HFF-Myc (cell line): Measurements from ENCODE around the gene TAS2R10.

ENCODE experiments used
- DNase-seq: peaks from one replicate; pipeline ENCODE4 v3.0.0-alpha.2; 2011; ENCODE audit warnings: low read depth; ENCODE audit errors: extremely low read depth
- H3K4me3 ChIP-seq: replicated peaks from 2 replicates; pipeline ENCODE4 v1.5.1; 2011; ENCODE audit warnings: low read depth, mild to moderate bottlenecking, control low read depth, low read length
- TF ChIP-seq, protein P1 (sequence below): IDR thresholded peaks from 2 replicates; pipeline ENCODE4 v1.5.1; 2012; ENCODE audit warnings: mild to moderate bottlenecking, low read depth, low read length, control low read depth; ENCODE audit errors: missing control alignments

TAS2R10 gene

DNA sequence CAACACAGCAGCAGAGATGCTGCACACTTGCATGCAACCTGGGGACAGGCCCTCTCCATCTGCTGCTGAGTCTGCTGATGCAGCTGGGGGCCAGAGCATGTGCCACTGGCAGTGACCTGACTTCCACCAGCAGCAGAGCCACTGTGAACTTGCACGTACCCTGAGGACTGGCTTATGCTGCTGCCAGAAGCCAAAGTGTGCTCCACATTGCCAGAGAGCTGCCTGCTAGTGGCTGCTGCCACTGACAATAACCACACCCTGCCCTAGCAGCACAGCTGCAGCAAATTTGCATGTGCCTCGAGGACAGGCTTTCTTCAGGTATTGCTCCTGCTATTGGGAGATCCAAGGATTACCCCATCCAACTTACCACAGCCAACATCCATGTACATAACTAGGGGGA is 27.6 kb upstream of the TAS2R10 start:
- TF ChIP-seq, protein P1, sequence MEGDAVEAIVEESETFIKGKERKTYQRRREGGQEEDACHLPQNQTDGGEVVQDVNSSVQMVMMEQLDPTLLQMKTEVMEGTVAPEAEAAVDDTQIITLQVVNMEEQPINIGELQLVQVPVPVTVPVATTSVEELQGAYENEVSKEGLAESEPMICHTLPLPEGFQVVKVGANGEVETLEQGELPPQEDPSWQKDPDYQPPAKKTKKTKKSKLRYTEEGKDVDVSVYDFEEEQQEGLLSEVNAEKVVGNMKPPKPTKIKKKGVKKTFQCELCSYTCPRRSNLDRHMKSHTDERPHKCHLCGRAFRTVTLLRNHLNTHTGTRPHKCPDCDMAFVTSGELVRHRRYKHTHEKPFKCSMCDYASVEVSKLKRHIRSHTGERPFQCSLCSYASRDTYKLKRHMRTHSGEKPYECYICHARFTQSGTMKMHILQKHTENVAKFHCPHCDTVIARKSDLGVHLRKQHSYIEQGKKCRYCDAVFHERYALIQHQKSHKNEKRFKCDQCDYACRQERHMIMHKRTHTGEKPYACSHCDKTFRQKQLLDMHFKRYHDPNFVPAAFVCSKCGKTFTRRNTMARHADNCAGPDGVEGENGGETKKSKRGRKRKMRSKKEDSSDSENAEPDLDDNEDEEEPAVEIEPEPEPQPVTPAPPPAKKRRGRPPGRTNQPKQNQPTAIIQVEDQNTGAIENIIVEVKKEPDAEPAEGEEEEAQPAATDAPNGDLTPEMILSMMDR: no peak
- no peak for DNase-seq
- H3K4me3 ChIP-seq: no peak overlapping the region

DNA sequence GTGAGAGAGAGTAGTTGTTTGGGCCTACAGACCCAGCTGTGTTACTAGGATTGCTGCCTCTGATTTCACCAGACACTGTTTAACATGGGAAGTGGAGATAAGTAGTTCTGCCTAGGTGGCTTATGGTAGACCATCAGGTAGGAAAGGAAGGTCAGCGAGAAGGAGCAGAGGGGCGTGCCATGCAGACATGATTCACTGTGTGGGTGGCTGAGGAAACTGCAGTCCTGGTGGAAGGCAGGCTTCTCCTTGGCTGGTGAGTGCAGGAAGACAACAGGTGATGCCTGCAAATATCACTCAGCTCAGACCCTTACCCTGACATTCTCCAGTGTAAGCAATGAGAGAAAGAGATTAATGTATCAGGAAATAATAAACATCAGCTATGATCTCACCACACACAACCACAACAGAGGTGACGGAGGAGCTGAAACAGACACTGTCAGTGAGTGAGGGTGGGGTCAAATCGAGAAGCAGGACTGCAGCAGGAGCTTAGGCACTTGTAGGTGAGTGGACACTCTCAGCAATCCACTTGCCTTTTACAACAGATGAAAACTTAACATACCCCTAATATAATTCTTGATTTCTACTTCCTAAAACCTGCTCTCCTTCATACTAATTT is 25.2 kb upstream of the TAS2R10 start:
- no peak overlapping the region for H3K4me3 ChIP-seq
- no peak for DNase-seq
- TF ChIP-seq, protein P1: no peak

DNA sequence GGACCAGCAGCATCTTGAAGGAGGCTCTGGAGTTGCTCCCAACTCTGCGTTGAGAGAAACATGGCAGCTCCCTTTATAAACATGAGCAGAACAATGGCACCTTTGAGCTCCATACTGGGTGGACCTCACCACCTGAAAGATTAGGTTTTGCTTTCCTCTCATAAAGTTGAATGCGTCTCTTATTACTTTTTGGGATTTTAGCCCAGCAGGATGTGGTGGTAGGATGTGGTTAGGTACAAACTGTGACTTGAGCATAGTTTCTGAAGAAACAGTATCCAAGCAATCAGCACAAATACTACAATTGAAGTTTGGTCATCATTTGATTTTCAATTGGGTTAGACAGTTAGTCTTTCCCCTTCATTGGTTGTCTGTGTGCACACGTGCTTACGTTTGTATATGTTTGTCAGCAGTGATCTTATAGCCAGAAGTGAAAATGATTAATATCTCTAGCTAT is 23.3 kb upstream of the TAS2R10 start, which contains the start of gene PRR4:
Gene PRR4 (minus strand): TSS at position 51 of the 454 bp plus-strand sequence. CDS start 38 bp downstream, at position 13.
- no peak for DNase-seq
- H3K4me3 ChIP-seq: no peak within 1 kb of the TSS
- TF ChIP-seq, protein P1: no peak

DNA sequence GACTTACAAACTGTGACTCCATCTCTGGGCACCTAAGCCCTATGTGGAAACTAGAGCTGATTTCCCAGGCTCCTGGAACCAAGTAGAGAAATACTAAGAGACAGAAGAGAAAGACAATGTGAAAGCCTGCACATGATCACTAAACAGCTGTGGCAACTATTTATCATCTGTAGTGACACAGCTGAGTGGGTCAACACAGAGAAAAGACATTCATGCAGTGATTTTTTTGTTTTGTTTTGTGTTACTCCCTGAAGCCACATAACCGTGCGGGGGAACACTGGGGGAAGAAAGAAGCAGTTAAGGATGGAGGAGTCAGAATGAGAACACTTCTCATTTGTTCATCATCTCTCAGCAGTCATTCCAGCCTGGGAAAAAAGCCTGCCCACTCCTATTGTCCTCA is 21.6 kb upstream of the TAS2R10 start:
- TF ChIP-seq, protein P1: no peak
- no peak for DNase-seq
- no peak overlapping the region for H3K4me3 ChIP-seq

DNA sequence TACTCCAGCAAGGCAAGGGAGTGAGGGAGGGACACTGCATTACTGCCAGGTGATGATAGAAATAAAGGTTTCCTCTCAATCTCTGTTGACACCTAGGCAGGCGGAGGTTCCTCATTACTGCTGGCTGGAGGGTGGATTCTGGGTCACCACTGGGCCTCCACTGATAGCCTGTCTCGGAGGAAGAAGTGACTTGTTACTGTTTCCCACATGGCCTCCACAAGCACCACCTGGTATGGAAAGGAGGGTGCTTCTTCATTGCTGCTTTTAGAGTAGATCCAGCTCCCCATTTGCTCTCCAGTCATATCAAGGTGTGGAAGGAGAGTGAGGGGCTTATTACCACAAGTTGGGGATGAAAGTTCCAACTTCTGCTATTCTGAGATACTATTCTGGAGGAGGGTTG is 16.7 kb upstream of the TAS2R10 start:
- no peak for DNase-seq
- TF ChIP-seq, protein P1: no peak
- H3K4me3 ChIP-seq: no peak overlapping the region

DNA sequence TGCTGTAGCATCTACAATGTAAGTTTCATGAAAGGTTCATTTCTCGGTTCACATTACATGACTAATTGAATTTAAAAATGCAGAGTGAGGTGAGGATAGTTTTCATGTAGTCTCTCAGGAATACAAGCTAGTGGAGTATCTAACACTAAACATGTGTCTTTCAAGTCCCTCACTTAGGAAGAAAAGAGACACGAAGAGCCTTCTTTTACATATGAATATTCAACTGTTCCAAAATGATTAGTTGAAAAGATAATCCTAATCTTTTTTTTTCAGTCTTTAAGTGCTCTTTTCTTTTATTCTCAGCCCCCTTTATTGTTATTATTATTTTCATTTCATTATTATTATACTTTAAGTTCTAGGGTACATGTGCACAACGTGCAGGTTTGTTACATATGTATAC is 12.3 kb upstream of the TAS2R10 start:
- TF ChIP-seq, protein P1: no peak
- no peak overlapping the region for H3K4me3 ChIP-seq
- DNase-seq: no peak

DNA sequence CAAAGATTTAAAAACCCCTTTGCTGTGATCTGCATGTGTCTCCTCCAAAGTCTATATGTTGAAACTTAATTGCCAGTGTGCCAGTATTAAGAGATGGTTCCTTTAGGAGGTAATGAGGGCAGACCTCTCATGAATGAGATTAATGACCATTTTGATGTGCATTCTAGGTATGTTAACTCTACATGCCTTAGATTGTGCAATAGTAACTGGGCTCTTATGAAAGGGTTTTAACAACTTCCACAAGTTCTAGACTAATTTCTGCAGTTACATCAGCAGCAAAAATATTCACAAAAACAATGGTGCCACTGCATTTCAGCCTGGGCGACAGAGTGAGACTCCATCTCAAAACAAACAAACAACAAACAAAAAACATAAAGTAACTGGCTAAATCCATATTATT is 3.8 kb upstream of the TAS2R10 start:
- no peak for DNase-seq
- TF ChIP-seq, protein P1: no peak
- no peak overlapping the region for H3K4me3 ChIP-seq
